ENCODE data around the gene DHRS11. TPM values are rescaled to one million over a fixed set of nuclear protein-coding genes. Genes with fewer than 3 reads are reported as not detected.

Gene DHRS11
- total and polyA plus RNA-seq, 2 of the 8 experiments (the other 6 are each of a cell fraction or from before 2014, with no cell fraction given) = 29.5 to 63.3 TPM

GRCh38 chr17:36586138-36586537 lies 5.5 kb upstream of the DHRS11 start:
- Histone ChIP-seq H3K27ac (ENCODE audit: low read depth, low read length) (no peak overlapping the region), H2BK20ac (ENCODE audit: low read length) (no peak overlapping the region), H3K9ac (replicated peaks in 1 of 4; ENCODE audit: extremely low read depth in 1 of 4, low read depth in 3 of 4, low read length in 3 of 4) (no peak overlapping the region), H3K56ac (replicated peaks; ENCODE audit: insufficient read length, low read depth, low read length) (no peak overlapping the region), H3K9me3 (ENCODE audit: insufficient read depth in 2 of 2, low read depth in 1 of 2, low read length in 1 of 2) (no peaks in the 10 kb centered on the region), H3K18ac (ENCODE audit: extremely low read depth, low read length) (no peak overlapping the region), H4K20me1 (replicated peaks in 1 of 2; ENCODE audit: control insufficient read depth in 1 of 2, insufficient read depth in 2 of 2, low read length in 2 of 2) (peaks cover 0 to 3% of the 10 kb centered on the region in 2 experiments), H3K14ac (ENCODE audit: insufficient read length) (no peak overlapping the region), H3K4me2 (ENCODE audit: insufficient read depth in 1 of 2, low read depth in 2 of 2, low read length in 2 of 2) (no peak overlapping the region), H2BK15ac (ENCODE audit: low read length) (no peak overlapping the region), H3K4ac (replicated peaks; ENCODE audit: insufficient read length, low read depth, low read length) (no peak overlapping the region), H2BK12ac (ENCODE audit: low read depth, low read length) (no peak overlapping the region), H4K8ac (ENCODE audit: extremely low read depth, insufficient read depth, low read length) (no peak overlapping the region), H2BK120ac (replicated peaks; ENCODE audit: low read depth, low read length) (no peak overlapping the region), H3K23me2 (ENCODE audit: low read depth, low read length) (peaks cover under 1% of the 10 kb centered on the region; the same call in 1 of the 2 replicates), H2AK5ac (ENCODE audit: low read depth, low read length) (no peak overlapping the region), H2AFZ (ENCODE audit: low read length) (no peak overlapping the region), H3K4me3 (ENCODE audit: extremely low read depth in 1 of 4, insufficient read depth in 2 of 4, low read depth in 3 of 4, low read length in 4 of 4) (no peak overlapping the region), H3K23ac (ENCODE audit: insufficient read length) (no peak overlapping the region), H3K79me2 (ENCODE audit: control insufficient read depth in 1 of 2, insufficient read depth in 2 of 2, low read length in 2 of 2) (no peaks in the 10 kb centered on the region), H4K5ac (ENCODE audit: insufficient read length, low read depth, low read length) (no peak overlapping the region), H3K36me3 (ENCODE audit: control insufficient read depth in 2 of 4, insufficient read depth in 4 of 4, low read length in 3 of 4) (peaks cover 7 to 58% (median 24%) of the 10 kb centered on the region in 4 experiments; a peak in 7 of 8 replicates), H3K79me1 (ENCODE audit: low read depth, low read length) (no peaks in the 10 kb centered on the region), H4K91ac (replicated peaks; ENCODE audit: insufficient read length, low read length) (no peak overlapping the region), H3K4me1 (replicated peaks in 1 of 4; ENCODE audit: control insufficient read depth in 3 of 4, insufficient read depth in 4 of 4, low read length in 3 of 4) (peaks cover 0 to 3% (median 0%) of the 10 kb centered on the region in 4 experiments; a peak in 3 of 7 replicates), H3K27me3 (replicated peaks in 1 of 4; ENCODE audit: control insufficient read depth in 3 of 4, extremely low read depth in 1 of 4, insufficient read depth in 3 of 4, low read length in 3 of 4) (no peaks in the 10 kb centered on the region), H2BK5ac (ENCODE audit: low read depth, low read length) (no peak overlapping the region)
- ChIA-PET CTCF (ENCODE audit: partially characterized antibody) (interaction anchor here (1.4 to 1.6 kb wide), 2 partner anchors 13 to 62 kb away, joined by 3 to 6 read pairs; no protein-coding TSS in a partner anchor), POLR2A (ENCODE audit: partially characterized antibody) (interaction anchor here (0.6 kb wide), 1 partner anchor 98 kb away, joined by 3 read pairs; no protein-coding TSS in a partner anchor)
- 85% methylated on average over 2 of the region's 2 CpGs; no CpG with 5 or more reads in 1 of the 2 experiments for WGBS, 2 experiments (ENCODE audit: extremely low coverage in 1 of 2, insufficient coverage in 1 of 2, insufficient read length in 1 of 2, insufficient replicate concordance in 2 of 2, low coverage in 1 of 2, low lambda C conversion rate in 2 of 2, missing lambda C conversion rate in 1 of 2)
- DNase-seq (ENCODE audit: low read depth in 1 of 2, low spot score in 2 of 2) (no peak), FAIRE-seq (no peak)
- no peak for TF ChIP-seq SIN3A (conservative IDR thresholded peaks at IDR 0.05 in 1 of 2, IDR thresholded peaks at IDR 0.05 in 1 of 2; ENCODE audit: low read depth in 1 of 2, low read length in 2 of 2)
- TF ChIP-seq JUN (IDR thresholded peaks at IDR 0.05; ENCODE audit: low read depth, low read length) = no peak
- TF ChIP-seq SP1 (IDR thresholded peaks at IDR 0.05; ENCODE audit: low read depth, low read length) = no peak
- TF ChIP-seq CBX5 (IDR thresholded peaks at IDR 0.05; ENCODE audit: low read depth, low read length) = no peak
- no peak for TF ChIP-seq MAX (IDR thresholded peaks at IDR 0.05)
- TF ChIP-seq YY1 (IDR thresholded peaks at IDR 0.05; ENCODE audit: low read depth, low read length) = no peak
